GM19043 (cell line): ENCODE data around the gene SLC3A2.
"Not testable (repeated sequence)": the region's sequence is repeated elsewhere in the genome, so short reads cannot be mapped to it uniquely, and the experiment has no call there.

ENCODE experiments used
- ATAC-seq: cut with Tn5 transposase; IDR thresholded peaks from one replicate; pipeline ENCODE4 v1.9.1; 2021; ENCODE audit warnings: low read depth; ENCODE audit not compliant: unreplicated experiment

Gene SLC3A2

DNA sequence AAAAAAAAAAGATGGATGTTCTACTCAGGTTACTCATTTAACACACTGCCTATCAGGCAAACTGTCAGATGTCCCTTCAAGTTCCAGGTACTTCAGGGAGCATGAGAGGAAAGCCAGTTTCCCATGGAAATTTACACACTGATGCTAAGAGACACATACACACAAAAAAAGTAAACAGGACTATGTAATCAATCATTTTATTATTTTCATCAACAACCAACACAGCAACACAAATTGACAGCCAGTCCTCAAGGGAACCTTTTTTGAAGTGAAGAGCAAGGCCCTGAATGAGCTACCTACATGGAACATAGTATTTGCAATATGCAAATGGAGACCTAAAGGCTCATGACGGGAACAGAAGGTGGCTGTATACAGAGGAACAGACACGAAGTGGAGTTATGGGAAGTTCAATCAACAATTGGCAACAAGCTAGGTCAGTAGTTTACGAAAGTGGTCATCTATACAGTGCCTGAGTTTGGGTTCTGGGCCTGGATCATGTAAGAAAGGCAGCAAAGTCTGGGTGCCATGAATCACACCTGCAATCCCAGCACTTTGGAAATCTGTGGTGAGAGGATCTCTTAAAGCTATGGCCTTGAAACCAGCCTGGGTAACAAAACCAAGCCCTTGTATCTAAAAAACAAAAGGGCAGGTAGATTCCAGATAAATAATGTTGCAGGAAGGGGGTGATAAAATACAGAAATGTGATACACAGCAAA lies 28.7 kb upstream of the SLC3A2 start:
- ATAC-seq: no peak

DNA sequence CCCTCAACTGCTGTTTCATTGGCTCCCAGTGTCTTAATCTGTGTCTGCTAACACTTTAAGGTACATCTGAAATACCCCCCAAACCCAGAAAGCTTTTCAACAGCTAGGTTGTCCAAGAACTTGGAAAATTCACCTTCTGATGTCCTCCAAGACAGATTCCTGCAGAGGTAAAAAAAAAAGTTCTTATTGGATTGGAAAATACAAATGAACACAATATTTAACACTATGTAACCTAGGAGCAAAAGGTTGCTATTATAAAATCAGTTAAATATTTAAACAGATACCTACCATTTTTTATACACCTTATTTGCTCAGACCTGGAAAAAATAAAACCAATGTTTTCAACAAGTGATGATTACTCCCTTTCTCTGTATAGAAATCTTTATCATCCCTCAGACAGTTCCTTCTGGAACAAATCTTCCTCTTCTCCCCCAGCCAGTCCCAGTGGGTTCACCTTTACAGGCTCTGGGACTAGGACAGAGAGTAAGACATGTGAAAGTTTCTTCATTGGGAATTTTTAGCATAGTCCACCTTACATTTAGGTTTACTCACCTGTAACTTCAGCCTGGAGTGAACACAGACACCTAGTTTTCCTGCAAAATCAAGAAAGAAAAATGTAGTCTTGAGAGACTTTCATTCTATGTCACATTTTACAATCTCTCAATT lies 28.0 kb upstream of the SLC3A2 start:
- ATAC-seq: no peak

DNA sequence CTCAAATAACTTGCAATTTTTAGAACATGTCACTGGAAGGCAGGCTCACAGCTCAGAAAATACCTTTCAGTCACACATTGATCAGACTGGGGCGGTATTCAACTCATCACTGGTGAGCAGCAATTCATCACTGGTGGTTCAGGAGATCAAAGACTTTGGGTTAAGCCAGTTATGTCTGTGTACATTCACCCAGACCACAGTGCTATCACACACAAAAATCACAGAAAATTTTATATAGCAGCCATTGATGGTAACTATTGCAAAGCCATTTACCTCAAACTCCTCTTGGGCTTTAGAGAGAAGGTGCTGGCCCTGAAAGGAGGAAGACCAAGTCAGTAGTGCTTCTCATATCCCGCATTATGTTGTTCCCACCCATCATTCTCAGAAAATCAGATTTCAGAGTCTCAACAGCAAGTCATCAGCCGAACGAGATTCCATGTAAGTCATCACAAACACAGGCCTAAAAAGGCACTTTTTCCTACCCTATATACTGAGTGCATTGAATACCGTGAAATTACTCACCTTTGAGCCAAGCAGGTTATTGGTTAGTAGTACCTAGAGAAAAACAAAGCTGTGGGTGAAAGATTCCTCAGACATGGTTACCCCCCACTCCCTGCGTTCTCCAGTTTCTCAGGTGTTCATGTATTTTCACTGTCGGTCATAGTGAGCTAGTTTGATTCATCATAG lies 27.3 kb upstream of the SLC3A2 start:
- no peak for ATAC-seq

DNA sequence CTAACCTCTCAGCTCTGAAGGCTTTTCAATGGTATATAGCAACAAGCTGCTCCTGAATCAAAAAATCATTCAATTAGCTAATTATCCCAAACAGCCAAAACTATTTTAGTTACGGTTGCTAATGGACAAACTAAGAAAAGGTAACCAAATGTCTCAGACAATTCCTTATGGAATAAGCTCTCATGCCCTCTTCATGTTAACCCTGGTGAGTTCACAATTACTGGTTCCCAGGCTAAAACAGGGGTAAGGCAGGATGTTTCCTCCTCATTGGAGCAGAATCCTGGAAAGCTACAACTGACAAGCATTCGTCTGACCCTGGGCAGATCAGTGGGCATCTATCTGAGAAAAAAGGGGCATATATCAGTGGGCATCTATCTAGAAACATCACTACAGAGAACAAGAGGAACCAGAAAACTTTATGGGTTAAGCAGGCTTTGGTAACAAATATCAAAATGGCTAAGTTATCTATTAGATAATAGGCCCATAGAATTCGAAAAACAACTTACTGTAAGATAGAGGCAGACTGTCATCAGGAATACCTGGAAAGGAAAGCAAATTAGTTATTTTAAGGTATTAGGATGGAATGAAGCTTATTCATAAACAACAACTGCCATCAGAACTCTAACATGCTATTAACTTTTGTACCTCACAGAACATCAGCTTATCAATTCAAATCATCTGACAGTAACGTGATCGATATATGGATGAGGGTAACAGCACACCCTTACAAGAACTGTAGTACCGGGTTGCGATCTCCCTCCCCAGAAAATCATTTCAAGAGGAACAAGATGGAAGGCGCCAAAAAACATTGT lies 26.5 kb upstream of the SLC3A2 start:
- ATAC-seq: no peak

DNA sequence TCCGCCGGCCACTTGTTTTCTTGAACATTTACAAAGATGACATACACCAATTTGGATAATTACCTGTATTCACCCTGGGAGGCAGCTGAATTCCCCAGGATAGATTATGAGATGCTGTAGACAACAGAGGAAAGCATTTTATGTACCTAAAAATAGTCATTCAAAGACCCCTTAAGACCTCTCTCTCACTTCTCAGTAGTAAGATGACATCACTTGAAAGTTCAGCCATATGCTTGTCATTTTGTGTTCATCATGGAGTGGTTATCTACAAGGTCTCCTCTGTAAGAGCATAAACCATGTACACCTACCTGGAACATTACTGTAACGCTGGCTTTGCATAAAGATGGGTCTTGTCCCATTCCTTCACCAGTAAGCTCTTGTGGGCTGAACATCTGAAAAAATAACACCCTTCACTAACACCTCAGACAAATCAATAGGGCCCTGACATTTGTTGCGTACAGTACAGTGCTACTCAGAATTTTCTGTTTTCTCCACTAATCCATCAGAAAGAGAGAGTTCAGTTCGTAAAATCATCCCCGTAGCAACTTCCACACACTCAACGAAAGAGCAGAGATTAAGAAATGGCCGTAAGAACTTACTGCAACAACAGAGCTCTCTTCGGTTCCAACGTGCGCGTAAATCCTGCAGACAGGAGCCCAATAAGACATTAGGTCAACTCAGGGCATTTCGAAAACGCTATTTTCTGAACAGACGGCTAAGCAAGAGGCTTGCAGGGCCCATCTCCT lies 25.7 kb upstream of the SLC3A2 start:
- ATAC-seq: no peak

DNA sequence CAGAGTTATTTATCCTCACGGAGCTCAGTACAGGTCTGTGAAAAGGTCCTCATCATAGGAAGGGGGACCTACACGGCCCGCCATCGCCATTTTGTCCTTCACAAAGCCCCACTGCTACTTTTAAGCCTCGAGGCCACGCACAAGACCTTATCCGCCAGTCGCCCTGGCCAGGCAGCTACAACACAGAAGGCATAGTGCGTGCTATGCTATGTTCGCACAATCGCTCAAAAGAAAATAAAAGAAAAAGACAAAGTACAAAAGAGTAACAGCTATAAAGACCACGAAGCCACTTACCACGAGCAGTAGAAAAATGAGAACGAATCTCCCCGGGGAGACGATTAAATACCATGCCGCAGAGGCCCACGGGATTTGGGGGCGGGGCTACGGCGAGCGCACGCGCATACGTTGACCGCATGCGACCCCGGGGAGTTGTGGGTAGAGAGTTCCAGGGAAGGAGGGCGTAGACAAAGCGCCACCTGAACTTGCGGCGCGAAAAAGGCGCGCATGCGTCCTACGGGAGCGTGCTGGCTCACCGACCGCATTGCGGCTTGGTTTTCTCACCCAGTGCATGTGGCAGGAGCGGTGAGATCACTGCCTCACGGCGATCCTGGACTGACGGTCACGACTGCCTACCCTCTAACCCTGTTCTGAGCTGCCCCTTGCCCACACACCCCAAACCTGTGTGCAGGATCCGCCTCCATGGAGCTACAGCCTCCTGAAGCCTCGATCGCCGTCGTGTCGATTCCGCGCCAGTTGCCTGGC lies 24.9 kb upstream of the SLC3A2 start:
- ATAC-seq: peak; percentile 78

DNA sequence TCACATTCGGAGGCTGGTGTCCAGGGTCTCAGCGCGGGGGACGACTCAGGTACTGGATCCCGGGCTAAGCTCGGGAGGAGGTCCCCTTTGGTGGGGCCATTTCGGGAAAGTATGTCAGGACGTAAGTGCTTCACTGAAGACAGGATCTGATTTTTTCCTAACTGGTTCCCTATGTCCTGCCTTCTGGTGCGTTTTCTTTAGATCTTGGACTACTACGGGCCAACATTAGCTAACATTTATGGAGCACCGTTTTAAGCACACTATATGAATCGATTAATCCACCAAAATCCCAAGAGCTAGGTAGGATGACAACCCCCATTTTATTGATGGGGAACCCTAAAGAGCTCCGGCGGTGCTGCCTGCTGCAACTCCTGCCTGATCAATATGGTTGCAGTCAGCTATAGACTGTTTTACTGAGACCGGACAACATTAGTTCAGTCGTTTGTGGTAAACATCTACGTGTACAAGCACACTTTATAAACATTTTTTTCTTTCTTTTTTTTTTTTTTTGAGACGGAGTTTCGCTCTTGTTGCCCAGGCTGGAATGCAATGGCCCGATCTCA lies 24.3 kb upstream of the SLC3A2 start:
- no peak for ATAC-seq

DNA sequence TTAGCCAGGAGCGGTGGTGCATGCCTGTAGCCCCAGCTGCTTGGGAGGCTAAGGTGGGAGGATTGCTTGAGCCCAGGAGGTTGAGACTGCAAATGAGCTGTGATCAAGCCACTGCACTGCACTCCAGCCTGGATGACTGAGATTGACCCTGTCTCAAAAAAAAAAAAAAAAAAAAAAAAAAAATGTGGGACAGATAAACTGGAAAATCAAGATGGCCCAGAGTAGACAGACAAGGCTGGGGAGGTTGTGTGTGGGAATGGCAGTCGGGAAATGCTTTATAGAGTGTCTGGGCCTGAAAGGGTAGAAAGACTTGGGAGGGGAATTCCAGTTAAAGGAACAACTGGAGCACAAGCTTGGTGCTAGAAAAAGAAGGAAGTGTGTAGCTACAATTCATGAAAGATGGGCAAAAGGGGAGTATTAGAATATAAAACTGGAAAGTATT lies 23.1 kb upstream of the SLC3A2 start:
- ATAC-seq: no peak

DNA sequence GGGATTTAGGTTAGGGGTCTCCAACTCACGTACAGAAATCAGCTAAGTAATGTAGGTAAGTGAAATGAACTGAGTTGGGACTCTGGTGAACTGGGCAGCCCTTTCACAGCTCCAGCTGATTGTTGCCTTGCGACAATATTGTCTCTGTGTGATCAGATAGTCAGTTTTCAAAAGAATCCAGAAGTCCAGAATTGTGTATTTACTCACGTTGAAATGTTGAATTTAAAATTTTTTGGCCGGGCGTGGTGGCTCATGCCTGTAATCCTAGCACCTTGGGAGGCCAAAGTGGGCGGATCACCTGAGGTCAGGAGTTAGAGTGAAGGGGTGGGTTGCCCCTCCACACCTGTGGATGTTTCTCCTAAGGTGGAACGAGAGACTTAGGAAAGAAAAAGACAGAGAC lies 22.5 kb upstream of the SLC3A2 start:
- ATAC-seq: no peak

DNA sequence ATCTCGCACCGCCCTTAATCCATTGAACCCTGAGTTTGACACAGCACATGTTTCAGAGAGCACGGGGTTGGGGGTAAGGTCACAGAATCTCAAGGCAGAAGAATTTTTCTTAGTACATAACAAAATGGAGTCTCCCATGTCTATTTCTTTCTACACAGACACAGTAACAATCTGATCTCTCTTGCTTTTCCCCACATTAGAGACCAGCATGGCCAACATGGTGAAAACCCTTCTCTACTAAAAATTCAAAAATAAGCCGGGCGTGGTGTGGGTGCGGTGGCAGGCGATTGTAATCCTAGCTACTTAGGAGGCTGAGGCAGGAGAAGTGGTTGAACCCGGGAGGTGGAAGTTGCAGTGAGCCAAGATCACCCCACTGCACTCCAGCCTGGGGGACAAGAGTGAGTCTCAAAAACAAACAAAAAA lies 21.4 kb upstream of the SLC3A2 start:
- not testable (repeated sequence) for ATAC-seq

DNA sequence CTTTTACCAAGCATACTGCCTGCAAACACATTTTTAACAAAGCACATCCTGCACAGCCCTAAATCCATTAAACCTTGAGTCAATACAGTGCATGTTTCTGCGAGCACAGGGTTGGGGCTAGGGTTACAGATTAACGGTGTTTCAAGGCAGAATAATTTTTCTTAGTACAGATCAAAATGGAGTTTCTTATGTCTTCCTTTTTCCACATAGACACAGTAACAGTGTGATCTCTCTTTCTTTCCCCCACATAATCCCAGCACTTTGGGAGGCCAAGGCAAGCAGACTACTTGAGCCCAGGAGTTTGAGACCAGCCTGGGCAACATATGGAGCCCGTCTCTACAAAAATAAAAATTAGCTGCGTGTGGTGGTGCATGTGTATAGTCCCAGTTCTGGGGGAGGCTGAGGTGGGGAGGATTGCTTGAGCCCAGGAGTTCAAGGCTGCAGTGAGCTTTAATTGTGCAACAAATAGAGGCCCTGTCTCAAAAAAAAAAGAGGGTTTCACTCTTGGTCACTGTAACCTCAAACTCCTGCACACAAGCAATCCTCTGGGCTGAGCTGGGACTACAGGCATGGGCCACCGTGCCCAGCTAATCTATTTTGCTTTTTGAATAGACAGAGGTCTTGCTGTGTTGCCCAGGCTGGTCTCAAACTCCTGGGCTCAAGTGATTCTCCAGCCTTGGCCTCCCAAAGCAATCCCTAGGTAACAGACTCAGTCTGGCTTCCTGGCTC lies 19.7 kb upstream of the SLC3A2 start:
- no peak for ATAC-seq

DNA sequence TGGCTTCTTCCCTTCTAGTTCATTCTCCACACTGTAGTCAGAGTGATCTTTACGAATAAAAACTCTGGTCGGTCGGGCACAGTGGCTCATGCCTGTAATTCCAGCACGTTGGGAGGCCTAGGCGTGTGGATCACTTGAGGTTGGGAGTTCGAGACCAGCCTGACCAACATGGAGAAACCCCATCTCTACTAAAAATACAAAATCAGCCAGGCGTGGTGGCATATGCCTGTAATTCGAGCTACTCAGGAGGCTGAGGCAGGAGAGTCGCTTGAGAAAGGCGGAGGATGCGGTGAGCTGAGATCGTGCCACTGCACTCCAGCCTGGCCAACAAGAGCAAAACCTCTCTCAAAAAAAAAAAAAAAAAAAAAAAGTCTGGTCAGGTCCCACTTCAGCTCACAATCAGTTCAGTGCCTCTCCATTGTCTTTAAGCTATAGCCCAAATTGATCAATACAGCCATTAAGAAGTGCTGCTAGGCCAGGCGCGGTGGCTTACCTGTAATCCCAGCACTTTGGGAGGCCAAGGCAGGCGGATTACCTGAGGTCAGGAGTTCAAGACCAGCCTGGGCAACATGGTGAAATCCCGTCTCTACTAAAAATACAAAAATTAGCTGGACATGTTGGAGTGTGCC lies 19.0 kb upstream of the SLC3A2 start:
- not testable (repeated sequence) for ATAC-seq

DNA sequence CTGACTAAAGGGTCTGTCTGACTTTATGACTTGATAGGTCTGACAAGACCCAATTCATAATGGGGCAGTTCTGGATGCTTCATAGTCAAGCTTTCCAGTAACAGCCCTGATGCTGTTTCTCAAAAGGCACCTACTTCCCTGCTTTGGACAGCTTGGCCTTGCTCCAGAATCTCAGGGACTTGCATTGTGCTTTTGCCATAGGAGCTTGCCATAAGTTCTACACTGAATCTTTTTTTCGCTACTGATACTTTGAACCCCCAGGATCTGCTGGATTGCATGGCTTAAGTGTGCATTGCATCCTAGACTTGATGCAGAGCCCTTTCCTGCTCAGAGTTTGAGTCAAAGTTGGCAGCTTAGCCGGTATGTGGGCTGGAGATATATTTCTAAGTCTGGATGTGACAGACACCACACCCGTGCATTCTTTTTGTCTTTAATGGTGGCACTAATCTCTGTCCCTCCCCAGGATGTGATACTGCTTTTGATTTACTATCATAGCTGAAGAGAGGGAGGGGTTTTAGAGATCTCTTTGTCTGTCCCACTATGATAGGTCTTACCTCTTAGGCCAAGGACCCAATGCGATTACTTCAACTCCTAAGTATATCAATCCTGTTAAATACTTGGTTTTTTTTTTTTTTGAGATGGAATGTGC lies 16.9 kb upstream of the SLC3A2 start:
- ATAC-seq: no peak

DNA sequence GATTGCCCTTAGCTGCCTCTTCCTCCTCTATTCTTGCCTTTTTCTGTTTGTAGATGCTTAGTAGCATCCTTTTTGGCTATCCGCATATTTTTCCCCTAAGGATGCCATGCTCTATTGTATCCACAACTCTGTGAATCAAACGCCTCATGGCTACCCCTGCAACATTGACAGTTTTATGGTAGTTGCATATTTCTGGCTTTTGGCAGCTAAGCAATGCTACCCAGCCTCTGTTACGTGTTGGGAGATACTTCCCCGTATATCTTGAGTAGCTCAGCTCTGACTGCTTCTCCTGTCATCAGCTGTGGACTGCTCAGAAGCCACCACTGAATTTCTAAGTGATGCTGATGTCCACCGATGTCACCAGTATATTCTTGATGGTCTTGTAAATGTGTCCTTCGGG lies 15.1 kb upstream of the SLC3A2 start:
- no peak for ATAC-seq

DNA sequence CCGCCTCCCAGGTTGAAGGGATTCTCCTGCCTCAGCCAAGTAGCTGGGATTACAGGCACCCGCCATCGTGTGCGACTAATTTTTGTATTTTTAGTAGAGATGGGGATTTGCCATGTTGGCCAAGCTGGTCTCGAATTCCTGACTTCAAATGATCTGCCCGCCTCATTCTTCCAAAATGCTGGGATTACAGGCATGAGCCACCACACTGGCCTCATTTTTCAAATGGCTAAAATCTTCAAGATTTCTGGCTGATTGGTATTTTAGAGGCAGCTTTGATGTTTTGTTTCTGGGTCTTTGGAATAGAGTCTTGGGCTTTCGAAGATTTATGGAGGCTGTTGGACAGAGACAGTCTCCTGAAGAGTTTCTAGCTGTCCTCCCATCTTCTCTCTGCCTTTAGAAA lies 5.8 kb upstream of the SLC3A2 start:
- no peak for ATAC-seq

DNA sequence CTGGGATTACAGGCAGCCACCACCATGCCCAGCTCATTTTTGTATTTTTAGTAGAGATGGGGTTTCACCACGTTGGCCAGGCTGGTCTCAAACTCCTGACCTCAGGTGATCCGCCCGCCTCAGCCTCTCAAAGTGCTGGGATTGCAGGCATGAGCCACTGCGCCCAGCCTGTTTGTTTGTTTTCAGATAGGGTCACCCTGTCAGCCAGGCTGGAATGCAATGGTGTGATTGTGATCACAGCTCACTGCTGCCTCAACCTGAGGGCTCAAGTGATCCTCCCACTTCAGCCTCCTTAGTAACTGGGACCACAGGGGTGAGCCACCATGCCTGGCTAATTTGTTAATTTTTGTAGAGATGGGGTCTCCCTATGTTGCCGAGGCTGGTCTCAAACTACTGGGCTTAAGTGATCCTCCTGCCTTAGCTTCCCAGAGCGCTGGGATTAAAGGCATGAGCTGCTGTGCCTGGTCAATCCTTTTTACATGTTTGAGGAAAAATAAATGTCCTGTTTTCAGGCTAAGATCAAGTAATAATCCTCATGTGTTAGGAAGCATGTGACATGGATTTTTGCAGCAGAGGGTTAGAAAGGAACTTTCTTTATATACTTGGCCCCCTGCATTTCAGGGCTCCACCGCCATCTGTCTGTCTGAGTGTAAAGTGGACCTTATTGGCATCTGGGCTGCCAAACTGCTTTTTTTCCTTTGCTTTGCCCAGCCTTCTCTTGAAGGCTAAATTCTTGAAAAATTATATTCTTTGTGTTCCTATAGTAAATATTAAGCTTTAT lies 4.8 kb upstream of the SLC3A2 start:
- ATAC-seq: no peak

DNA sequence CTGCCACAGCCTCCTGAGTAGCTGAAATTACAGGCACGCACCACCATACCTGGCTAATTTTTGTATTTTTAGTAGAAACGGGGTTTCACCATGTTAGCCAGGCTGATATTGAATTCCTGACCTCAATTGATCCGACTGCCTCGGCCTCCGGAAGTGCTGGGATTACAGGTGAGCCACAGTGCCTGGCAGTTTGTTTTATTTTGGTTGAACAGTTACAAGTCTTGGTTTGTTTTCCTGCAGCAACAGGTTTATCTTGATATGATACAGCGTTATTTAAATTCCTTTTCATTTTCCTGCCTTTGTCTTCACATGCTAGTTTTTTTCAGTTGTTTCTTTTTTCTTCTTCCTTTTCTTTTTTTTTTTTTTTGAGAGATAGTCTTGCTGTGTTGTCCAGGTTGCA lies 4.0 kb upstream of the SLC3A2 start:
- ATAC-seq: no peak
